ENCODE measurements around the gene NPAS4. TPM values are rescaled to one million over a fixed set of nuclear protein-coding genes. Genes with fewer than 3 reads are reported as not detected.
A peak's percentile ranks its signal among the peaks of the same experiment; 100 is the strongest.

The NPAS4 gene
- total and polyA plus RNA-seq, 9 of the 15 experiments (the other 6 are each of a cell fraction or from before 2014, with no cell fraction given) = not detected

DNA sequence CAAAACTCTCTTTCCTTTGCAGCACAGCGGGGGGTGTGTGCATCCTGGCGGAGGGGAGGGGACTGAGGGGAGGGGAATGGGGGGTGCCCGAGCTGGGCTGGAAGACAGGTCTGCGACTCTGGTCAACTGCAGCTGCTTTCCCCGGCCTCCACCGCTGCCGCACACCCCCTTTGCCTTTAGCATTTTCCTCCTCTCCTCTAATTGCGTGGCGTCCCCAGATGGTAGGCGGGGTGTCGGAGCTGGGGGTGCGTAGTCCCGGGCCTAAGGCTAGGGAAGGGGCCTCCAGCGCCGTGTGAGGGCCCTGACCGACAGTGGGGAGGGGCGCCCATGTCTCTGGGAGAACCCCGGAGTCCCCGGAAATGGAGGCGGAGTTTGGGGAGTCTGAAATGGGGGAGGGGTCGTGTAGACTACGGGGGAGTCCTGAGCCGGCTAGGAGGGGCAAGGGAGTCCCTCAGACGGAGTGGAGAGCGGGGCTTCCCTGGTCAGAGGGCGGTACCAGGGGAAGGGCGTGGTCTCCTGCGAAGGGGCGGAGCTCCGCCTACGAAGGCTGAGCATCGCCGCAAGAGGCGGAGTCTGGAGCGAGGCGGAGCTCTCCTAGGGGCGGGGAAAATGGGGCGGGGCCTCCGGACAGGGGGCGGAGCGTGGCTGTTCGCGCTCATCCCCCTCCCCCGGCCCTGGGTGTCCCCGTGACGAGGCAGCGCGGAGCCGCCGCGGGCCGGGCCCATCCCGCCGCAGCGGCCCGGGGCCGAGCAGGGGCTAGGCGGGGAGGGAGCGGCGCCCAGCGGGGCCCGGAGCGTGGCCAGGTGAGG, 45.6 kb downstream of the NPAS4 start, which contains the start of gene PELI3 (continued):
- TF ChIP-seq, protein P1, sequence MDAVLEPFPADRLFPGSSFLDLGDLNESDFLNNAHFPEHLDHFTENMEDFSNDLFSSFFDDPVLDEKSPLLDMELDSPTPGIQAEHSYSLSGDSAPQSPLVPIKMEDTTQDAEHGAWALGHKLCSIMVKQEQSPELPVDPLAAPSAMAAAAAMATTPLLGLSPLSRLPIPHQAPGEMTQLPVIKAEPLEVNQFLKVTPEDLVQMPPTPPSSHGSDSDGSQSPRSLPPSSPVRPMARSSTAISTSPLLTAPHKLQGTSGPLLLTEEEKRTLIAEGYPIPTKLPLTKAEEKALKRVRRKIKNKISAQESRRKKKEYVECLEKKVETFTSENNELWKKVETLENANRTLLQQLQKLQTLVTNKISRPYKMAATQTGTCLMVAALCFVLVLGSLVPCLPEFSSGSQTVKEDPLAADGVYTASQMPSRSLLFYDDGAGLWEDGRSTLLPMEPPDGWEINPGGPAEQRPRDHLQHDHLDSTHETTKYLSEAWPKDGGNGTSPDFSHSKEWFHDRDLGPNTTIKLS (IDR thresholded peaks at IDR 0.05; ENCODE audit: borderline replicate concordance, low read depth) = no peak
- TF ChIP-seq FOXK2 (conservative IDR thresholded peaks at IDR 0.05 in 1 of 2, IDR thresholded peaks at IDR 0.05 in 1 of 2; ENCODE audit: low read depth in 2 of 2) (no peak), U2AF1 (optimal IDR thresholded peaks at IDR 0.05; ENCODE audit: low read depth, low read length) (no peak), CHD4 (IDR thresholded peaks at IDR 0.05; ENCODE audit: insufficient read depth, insufficient replicate concordance, low read depth, low read length, poor library complexity, severe bottlenecking) (no peak), SMARCE1 (IDR thresholded peaks at IDR 0.05) (no peak), MYBL2 (IDR thresholded peaks at IDR 0.05; ENCODE audit: low read depth) (no peak), MYBL2 (CRISPR knock-in tag; IDR thresholded peaks at IDR 0.05; ENCODE audit: borderline replicate concordance) (no peak), MTF1 (CRISPR knock-in tag; IDR thresholded peaks at IDR 0.05; ENCODE audit: borderline replicate concordance) (no peak), RBBP5 (IDR thresholded peaks at IDR 0.05; ENCODE audit: borderline replicate concordance, insufficient read depth, low read length, poor library complexity, severe bottlenecking) (no peak), NCOR1 (IDR thresholded peaks at IDR 0.05) (no peak), SMARCB1 (IDR thresholded peaks at IDR 0.05; ENCODE audit: insufficient read length, low read depth) (no peak), ZNF24 (IDR thresholded peaks at IDR 0.05) (no peak), RAD51 (IDR thresholded peaks at IDR 0.05; ENCODE audit: borderline replicate concordance, low read depth) (no peak), OTX1 (CRISPR knock-in tag; IDR thresholded peaks at IDR 0.05) (peak; percentile 86), ZNF217 (CRISPR knock-in tag; IDR thresholded peaks at IDR 0.05) (no peak), ZNF133 (CRISPR knock-in tag; IDR thresholded peaks at IDR 0.05) (no peak), FOXK1 (CRISPR knock-in tag; IDR thresholded peaks at IDR 0.05; ENCODE audit: borderline replicate concordance) (no peak), ZBTB7A (IDR thresholded peaks at IDR 0.05; ENCODE audit: borderline replicate concordance, control insufficient read depth, low read depth, low read length) (0 out of 2 replicates have a peak, but pooled peaks have one; percentile 39)
- TF ChIP-seq, protein P2, sequence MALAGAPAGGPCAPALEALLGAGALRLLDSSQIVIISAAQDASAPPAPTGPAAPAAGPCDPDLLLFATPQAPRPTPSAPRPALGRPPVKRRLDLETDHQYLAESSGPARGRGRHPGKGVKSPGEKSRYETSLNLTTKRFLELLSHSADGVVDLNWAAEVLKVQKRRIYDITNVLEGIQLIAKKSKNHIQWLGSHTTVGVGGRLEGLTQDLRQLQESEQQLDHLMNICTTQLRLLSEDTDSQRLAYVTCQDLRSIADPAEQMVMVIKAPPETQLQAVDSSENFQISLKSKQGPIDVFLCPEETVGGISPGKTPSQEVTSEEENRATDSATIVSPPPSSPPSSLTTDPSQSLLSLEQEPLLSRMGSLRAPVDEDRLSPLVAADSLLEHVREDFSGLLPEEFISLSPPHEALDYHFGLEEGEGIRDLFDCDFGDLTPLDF (CRISPR knock-in tag; IDR thresholded peaks at IDR 0.05) = no peak
- TF ChIP-seq, protein P3, sequence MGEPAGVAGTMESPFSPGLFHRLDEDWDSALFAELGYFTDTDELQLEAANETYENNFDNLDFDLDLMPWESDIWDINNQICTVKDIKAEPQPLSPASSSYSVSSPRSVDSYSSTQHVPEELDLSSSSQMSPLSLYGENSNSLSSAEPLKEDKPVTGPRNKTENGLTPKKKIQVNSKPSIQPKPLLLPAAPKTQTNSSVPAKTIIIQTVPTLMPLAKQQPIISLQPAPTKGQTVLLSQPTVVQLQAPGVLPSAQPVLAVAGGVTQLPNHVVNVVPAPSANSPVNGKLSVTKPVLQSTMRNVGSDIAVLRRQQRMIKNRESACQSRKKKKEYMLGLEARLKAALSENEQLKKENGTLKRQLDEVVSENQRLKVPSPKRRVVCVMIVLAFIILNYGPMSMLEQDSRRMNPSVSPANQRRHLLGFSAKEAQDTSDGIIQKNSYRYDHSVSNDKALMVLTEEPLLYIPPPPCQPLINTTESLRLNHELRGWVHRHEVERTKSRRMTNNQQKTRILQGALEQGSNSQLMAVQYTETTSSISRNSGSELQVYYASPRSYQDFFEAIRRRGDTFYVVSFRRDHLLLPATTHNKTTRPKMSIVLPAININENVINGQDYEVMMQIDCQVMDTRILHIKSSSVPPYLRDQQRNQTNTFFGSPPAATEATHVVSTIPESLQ (CRISPR knock-in tag; IDR thresholded peaks at IDR 0.05) = no peak
- TF ChIP-seq, protein P4, sequence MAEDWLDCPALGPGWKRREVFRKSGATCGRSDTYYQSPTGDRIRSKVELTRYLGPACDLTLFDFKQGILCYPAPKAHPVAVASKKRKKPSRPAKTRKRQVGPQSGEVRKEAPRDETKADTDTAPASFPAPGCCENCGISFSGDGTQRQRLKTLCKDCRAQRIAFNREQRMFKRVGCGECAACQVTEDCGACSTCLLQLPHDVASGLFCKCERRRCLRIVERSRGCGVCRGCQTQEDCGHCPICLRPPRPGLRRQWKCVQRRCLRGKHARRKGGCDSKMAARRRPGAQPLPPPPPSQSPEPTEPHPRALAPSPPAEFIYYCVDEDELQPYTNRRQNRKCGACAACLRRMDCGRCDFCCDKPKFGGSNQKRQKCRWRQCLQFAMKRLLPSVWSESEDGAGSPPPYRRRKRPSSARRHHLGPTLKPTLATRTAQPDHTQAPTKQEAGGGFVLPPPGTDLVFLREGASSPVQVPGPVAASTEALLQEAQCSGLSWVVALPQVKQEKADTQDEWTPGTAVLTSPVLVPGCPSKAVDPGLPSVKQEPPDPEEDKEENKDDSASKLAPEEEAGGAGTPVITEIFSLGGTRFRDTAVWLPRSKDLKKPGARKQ (CRISPR knock-in tag; IDR thresholded peaks at IDR 0.05) = no peak
